SKM-1 (cell line): Measurements from ENCODE around the gene TBK1.

ENCODE experiments used
- DNase-seq: peaks from one replicate; lab custom pipeline; 2025; ENCODE audit not compliant: unreplicated experiment; lab: John Stamatoyannopoulos, UW

TBK1 gene

DNA sequence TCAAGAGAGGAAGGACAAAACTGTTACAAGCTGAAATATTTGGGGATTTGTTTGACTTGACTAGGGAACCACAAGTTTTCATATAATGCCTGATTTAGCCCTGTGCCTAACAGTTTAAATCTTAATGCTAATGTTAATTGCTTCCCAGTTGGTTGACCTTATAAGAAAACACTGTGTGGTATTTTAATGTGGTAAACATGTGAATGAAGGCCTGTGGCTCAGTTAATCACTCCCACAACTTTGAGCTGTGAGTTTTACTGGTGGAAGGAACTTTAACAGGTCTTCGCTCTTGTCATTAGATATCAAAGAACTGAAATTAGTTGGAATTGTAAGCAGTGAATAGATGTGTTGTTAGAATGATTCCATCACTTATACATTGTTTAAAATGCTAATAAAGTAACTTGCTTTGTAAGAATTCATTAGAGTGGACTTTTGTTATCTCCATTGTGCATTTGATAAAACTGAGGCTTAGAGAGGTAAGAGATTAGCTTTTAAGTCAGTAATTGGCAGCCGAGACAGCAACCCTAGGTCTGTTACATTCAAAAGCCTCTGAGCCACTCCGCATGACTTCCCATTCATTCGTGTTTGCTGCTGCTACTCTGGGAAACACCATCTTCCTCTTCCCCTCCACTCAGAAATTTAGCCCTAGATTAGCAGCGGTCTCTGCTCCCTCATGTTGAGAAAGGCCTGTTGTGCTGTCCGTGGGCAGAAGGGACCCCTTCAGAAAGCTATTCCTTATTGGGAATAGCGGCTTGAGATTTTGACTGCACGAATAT lies 1.0 kb upstream of the TBK1 start:
- DNase-seq, result no peak

DNA sequence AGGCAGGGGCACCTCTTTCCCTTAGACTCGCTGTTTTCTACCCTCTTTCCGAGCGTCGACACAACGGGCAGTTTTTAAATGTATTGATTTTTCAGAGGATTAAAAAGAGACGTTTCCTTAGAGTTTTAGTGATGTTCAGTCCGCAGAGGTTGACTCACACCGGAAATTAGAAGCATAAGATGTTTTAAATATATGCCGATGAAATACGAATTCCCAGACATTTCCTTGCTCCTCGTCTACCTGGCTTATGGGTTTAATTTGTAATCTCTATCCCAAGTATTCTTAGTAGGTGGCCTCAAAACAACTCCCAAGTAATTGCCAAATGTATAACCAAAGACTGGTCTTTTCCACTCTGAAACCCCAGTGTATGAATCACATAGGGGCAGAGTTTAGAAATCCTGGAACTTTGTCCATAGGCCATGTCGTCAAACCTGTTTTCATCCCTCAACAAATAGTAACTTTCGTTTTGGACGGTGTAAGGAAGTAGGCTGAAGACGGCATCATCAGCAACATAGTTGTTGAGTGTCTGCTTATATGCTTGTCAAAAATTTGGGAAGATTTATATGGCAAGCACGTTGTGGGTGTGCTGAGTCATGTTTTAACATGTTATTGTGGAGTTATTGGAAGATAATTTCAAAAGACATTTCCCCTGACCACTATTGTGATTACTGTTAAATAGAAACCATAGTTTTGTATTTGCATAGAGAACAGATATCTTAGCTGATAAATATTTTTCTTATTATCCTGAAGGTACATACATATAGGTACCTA lies 824 bp downstream of the TBK1 start:
- DNase-seq, result no peak

DNA sequence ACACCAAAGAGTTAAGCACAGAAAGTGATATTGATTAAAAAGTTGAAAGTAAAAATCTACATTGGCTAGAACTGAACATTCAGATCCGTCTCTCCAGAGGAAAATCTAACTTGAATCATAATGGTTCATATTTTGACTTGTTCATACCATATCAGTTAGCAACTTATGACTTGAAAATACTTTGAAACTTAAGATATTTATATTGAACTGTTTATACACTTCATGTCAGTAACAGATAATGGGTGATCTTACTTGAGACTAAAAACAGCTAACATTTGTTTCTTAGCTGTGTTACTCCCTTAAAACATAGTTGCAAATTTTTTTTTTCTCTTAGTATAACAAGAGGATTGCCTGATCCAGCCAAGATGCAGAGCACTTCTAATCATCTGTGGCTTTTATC lies 3.6 kb downstream of the TBK1 start:
- DNase-seq, result no peak

DNA sequence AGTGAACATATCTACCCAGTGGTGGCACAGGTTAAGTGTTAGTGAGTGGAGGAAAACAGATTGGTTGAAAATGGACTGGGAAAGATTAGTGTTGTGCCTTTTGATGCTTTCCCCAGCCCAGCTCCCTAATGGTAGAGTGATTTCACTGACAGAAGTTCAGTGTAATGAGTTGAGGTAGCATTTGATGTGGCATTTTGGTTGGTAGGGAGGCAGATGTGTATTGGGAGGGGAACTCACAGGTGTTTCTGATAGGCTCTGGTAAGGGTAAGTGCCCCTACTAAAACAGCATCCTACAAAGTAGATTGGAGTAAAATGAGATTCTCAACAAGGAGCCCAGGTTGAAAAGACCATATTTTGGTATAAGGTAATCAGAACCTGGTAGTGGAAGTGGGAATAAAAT lies 4.2 kb downstream of the TBK1 start:
- DNase-seq, result no peak

DNA sequence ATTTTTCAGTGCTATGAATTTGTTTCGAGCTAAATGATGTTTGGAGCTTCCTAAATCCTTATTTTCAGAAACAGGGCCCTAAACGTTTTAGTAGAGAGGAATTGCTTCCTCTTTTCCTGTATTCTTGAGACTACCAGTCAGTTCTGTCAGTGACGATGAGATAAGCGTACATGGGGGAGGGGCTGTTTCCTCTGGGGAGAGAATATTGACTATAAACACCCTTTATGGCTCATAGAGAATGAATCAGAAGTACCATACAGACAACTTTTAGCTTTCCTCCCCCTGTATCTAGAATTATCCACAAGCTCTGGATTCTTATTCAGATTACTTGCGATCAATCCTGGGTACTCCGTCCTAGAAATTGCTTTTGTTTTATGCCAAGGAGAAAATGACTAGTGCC lies 5.1 kb downstream of the TBK1 start:
- DNase-seq, result no peak

DNA sequence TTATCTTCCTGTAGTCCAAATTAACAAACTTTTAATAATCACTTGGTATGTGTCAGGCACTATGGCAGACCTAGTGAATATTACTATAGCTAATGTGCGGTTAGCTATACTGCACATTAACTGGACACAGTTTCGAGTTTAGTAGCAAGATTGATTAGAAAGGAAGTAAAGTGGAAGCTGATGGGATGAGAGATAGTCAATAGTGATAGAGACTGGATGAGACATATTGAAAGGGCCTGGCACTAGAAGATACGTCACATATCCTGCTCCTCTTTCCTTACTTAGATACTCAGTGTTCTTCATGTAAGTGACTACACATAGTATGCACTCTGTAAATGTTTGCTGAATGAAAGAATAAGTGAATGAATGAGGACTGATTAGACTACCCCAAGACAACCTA lies 5.5 kb downstream of the TBK1 start:
- DNase-seq, result no peak

DNA sequence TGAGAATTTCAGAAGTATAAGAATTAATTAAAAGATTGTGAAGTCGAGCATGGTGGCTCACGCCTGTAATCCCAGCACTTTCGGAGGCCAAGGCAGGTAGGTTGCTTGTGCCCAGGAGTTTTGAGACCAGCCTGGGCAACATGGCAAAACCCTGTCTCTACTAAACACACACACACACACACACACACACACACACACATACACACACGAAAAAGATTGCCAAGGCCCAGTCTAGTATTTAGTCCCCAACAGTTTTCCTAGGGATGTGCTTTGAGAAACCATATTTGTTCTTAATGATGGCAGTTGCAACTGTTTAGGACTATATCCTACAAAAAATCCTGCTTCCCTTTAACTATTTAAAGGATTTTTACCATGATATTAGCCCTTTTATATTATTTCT lies 6.0 kb downstream of the TBK1 start:
- DNase-seq, result no peak

DNA sequence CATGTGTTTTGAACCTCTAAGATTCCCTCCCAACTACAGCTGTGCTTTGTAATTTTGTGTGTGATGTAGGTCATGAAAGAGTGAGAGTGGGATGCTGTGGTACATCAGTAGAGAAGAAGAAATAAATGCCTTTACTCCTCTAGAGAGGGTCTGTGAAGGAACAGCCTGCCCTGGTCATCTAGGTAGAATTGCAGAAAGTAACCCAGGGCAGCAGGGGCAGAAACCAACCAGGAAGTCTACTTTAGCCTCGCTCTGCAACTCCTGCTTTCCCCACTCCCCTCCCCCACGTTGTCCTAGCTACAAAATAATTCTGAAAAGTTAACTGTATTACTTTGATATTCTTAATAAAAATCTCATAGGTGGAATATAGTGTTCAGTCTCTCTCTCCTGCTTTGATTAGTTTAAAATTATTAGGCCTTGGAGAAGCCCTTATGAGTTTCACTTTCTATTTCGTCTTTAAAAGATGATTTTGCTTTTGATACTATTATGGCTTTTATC lies 7.5 kb downstream of the TBK1 start:
- no peak for DNase-seq

DNA sequence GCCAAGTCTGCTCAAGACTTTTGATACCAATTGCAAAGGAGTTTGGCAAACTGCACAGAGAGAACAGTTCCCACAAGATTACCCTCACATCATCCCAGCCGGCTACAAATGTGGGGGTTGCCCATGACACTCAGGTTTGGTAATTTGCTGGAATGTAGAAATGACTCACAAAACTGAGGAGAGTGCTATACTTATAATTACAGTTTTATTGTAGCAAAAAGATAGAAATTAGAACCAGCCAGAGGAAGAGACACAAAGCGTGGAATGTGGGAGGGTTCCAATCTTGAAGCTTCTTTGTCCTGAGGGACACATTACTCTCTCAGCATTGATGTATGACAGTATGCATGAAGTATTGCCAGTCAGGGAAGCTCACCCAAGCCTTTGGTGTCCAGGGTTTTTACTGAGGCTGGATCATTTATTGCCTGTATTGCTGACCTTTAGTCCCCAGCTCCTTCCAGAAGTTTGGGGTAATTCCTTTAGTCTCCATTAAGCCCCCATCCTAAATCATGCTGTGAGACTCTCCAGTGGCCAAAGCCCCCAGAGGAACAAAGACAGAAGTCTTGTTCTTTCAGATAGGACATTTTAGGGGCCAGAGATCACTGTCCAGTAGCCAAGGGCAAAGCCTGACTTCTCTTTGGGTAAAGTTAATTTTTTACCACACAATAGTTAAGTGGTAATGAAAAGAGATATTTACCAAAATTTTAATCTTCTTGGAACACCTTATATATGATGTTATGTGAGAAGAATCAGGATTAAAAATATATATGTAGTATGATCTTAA lies 9.9 kb downstream of the TBK1 start:
- DNase-seq, result no peak

DNA sequence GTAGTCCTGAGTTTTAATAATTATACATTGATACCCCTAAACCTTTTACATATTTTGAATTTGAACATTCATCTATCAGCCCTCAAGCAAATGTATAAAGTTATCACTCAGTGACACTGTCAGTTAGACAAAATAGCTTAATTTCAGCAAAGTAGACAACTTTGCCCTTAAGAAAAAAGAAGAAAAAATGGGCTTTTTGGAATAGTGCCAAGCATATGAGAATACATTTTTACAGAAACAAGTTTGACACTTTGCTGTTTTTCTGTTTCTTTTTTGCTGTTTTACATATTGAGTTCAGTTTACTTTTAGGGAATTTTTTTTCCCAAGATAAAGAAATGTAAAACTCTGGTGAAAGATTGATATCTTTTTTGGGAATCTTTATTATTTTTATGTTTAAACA lies 14.3 kb downstream of the TBK1 start:
- DNase-seq, result no peak

DNA sequence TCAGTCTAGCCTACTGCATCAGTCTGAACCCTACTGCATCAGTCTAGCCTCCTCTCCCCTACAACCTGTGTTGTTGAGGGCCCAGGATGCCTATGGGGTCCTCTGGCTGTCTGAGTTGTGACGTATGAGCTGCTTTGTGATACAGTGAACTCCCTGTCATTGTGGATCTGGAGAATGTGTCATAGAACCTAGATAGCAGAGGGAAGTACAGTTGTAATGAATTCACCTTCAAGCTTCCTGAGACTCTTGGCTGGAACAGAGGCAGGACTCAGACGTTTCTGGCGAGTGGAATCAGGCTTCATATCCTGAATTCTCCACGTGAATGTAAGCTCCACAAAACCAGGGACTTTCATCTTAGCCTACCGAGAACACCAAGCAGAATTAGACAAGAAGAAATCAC lies 17.0 kb downstream of the TBK1 start:
- DNase-seq, result no peak

DNA sequence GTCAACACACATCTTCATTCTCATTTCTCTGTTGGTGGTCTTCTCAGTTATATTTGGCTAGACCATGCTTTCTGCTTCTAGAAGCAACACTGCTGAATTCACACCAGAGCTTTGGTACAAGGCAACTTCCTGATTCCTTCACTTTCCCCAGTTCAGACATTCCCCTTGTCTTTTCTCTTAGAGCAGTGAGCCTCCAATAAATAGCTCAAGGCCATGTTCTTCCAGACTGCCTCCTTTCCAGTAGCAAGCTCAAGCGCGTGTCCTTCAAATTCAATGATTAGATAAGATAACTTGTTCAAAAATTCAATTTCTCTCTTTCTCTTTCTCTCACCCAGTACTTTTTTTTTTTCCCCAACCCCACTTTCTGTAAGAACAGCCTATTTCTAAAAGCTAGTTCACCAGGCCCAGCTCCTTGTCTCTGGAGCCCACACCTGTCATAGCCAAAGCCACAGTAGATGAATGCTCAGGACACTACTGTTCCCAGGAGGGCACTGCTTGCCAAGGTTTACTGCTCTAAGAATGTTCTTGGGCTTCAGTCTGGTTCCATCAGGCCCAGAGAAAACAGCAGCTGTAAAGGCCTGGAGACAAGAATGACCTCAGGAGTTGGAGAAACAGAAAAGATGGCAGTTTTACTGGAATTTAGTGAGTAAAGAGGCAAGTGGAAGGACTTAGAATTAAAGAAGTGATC lies 17.7 kb downstream of the TBK1 start:
- no peak for DNase-seq

DNA sequence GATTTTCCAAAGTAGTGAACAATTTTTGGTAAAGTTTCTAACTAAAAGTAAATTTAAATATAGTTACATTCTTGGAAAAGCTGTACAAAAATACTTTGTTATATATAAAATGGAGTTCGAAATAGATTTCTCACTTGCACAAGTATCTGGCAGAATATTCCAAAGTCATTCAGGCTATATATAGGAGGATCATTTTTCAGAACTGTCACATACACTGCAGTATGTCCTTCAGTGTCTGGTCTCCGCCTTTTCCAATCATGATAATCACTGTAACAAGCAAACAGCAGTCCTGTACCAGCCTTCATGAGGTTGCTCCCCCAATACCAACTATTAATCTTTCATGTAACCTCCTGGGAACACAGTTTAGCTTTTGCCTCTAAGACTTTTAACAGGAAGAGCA lies 18.6 kb downstream of the TBK1 start:
- no peak for DNase-seq

DNA sequence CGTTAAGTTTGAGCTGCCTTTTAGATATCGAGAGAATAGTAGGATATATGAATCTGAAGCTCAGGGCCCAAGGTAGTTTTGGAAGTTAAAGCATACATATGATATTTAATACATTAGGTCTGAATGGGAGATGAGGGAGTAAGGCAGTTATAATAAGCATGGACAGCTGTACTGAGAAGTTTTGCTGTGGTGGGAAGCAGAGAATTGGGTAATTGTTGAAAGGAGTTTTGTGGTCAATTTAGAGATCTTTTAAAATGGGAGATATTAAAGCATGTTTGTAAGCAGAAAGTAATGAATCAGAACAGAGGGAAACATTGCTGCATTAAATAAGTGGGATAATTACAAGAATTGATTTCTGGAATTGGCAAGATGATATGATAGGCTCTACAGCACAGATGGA lies 21.3 kb downstream of the TBK1 start:
- no peak for DNase-seq

DNA sequence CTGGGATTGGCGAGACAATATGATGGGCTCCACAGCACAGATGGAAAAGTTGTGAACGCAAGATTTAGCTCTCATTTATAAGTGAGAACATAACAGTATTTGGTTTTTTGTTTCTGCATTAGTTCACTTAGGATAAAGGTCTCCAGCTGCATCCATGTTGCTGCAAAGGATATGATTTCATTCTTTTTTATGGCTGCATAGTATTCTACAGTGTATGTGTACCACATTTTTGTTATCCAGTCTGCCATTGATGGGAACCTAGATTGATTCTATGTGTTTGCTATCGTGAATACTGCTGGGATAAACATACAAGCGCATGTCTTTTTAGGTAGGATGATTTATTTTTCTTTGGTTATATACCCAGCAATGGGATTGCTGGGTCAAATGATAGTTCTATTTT lies 23.6 kb downstream of the TBK1 start:
- no peak for DNase-seq

DNA sequence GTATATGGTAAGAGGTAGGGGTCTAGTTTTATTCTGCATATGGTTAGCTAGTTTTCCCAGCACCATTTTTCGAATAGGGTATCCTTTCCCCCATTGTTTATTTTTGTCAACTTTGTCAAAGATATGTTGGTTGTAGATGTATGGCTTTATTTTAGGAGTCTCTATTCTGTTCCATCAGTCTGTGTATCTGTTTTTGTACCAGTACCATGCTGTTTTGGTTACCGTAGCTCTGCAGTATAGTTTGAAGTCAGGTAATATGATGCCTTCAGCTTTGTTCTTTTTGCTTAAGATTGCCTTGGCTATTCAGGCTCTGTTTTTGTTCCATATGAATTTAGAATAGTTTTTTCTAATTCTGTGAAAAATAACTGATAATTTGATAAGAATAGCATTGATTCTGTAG lies 24.9 kb downstream of the TBK1 start:
- DNase-seq, result no peak

DNA sequence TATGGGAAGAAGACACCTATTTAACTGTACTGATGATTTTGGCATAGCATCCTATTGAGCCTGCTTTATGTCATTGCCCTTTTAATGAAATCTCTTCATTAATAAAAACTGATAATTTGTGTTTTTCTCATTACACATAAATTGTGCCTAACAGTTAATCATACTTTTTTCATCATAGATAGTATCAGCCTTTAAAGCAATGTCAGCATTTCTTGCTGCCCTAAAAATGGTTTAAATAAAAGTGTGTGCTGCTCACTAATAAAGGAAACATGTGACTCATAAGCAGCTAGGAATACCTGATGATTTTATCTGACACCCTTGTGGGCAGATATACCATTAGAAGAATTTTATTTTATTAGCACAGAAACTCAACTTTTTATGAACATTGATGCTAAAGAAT lies 26.7 kb downstream of the TBK1 start:
- DNase-seq, result no peak

DNA sequence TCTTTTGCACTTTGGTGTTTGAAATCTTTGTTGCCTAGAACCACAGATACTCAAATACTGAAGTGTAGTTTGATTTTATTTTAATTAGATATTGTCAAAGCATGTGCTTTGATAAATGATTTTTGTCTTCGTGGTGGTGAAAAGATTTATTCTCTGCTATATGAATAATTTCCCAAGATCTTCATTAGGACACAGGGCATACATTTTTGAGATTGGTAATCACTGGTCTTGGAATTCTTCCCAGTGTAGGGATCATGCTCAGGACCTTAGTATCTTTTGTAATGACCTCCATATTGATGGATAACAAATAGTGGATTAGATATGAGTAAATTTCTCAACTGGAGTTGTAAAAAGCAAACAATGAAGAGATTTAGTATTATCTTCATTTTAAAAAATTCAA lies 28.2 kb downstream of the TBK1 start:
- no peak for DNase-seq

DNA sequence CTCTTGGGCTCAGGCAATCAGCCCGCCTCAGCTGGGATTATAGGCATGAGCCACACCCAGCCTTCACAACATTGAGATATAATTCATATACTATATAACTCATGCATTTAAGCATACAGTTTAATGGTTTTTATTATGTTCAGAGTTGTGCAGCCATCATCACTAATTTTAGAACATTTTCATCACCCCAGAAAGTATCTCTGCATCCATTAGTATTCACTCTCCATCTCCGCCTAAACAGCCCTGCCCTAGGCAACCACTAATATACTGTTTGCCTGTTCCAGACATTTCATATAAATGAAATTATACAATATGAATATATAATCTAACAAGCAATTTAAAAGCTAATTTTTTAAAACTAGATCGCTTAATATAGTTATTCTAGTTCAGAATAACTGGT lies 34.7 kb downstream of the TBK1 start:
- no peak for DNase-seq

DNA sequence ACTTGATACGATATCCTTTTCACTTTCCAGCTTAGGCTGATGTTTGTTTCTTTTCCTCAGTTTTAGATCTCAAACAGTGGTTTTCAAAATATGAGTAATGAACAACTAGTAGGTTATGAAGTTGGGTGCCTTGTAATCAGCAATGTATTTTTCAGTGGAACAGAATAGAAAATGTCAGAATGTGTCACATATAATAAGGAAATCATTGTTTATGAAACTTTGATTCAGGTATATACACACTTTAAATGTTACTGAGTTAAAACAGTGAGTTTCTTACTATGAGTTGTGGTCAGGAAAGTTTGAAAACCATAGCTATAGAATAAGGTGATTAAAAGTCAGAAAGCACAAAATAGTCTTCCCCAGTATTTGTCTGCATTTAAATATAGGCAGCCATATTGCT lies 39.8 kb downstream of the TBK1 start:
- DNase-seq, result no peak

DNA sequence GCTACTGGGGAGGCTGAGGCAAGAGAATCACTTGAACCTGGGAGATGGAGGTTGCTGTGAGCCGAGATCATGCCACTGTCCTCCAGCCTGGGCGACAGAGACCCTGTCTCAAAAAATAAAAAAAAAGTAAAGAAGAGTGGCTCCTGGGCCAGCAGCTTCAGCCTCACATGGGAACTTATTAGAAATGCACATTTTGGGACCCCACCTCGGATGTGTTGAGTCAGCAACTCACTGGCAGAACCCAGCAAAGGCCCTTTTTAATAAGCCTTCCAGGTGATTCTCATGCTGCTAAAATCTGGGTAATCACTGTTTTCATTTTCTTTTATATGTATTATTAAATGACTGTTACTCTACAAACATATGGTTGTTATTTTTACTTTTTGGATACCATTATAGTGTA lies 41.6 kb downstream of the TBK1 start:
- no peak for DNase-seq
